ENCODE measurements around the gene CSRNP2.

Gene CSRNP2

DNA sequence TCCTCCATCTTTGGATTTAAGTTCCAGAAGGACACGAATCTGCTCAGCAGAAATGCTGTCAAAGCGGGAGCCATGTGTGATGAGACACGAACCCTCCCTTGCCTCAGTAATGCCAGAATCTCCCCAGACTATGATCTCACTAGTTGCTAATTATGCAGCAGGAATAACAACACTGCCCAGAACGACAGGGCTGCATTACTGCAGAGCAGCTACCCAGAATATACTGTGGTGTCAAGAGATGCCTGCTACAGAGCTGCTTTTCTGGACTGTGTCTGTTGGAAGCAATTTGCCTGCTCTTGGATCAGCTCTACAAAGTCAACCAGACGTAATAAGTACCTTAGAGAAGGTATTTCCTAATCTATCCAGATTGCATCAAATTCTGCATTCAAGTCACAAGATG is 5.5 kb downstream of the CSRNP2 start:
- TF ChIP-seq, protein P1, sequence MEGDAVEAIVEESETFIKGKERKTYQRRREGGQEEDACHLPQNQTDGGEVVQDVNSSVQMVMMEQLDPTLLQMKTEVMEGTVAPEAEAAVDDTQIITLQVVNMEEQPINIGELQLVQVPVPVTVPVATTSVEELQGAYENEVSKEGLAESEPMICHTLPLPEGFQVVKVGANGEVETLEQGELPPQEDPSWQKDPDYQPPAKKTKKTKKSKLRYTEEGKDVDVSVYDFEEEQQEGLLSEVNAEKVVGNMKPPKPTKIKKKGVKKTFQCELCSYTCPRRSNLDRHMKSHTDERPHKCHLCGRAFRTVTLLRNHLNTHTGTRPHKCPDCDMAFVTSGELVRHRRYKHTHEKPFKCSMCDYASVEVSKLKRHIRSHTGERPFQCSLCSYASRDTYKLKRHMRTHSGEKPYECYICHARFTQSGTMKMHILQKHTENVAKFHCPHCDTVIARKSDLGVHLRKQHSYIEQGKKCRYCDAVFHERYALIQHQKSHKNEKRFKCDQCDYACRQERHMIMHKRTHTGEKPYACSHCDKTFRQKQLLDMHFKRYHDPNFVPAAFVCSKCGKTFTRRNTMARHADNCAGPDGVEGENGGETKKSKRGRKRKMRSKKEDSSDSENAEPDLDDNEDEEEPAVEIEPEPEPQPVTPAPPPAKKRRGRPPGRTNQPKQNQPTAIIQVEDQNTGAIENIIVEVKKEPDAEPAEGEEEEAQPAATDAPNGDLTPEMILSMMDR (IDR thresholded peaks at IDR 0.05; ENCODE audit: insufficient read depth, low read depth, low read length, missing control alignments) = no peak
- no peak overlapping the region for H3K4me3 ChIP-seq (ENCODE audit: low read length)
- no peak for DNase-seq (ENCODE audit: low read depth)

DNA sequence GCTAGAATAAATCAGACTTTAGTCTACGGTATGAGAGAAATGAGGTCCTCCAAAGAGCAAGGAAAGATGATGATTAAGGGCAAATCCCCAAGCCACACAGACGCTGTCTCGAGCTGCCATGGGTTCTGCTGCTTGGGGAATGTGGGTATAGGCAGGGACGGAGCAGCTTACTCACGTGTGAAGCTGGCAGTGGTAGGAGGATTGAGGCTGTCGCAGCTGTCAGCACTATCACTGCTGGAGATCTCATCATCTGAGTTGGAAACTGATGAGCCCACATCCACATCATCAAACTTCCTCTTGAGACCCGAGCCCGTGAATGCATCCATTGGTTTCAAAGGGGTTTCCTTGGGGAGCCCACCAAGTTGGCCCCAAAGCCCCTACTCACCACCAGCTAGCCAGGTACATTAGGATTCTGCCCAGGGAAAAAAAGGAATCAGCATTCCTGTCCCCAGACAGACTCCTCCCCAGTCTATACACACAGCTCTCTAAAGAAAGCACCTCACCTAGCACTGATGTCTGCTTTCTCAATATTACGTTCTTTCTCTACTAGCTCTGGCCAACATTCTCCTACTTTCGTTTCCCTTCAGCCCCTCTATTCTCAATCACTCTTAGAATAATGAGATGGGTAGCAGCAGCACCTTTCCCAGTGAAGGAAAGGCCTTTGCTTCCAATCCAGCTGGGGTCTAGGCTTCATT is 7.0 kb downstream of the CSRNP2 start:
- TF ChIP-seq, protein P1 (IDR thresholded peaks at IDR 0.05; ENCODE audit: insufficient read depth, low read depth, low read length, missing control alignments) = no peak
- H3K4me3 ChIP-seq (ENCODE audit: low read length) = no peak overlapping the region
- DNase-seq (ENCODE audit: low read depth) = no peak

DNA sequence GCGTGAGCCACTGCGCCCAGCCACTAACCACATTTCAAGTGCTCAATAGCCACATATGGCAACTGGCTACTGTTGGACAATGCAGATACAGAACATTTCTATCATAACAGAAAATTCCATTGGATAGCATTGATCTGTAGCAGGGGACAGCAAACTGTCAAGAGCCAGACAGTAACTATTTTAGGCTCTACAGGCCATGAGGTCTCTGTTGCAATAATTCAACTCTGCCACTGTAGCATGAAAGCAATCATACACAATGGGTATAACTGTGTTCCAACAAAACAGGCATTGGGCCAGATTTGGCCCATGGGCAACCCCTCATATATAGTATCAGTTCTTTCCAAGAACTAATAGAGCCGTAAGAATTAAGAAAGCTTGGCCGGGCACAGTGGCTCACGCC is 8.0 kb downstream of the CSRNP2 start:
- DNase-seq (ENCODE audit: low read depth) = no peak
- TF ChIP-seq, protein P1 (IDR thresholded peaks at IDR 0.05; ENCODE audit: insufficient read depth, low read depth, low read length, missing control alignments) = no peak
- no peak overlapping the region for H3K4me3 ChIP-seq (ENCODE audit: low read length)

DNA sequence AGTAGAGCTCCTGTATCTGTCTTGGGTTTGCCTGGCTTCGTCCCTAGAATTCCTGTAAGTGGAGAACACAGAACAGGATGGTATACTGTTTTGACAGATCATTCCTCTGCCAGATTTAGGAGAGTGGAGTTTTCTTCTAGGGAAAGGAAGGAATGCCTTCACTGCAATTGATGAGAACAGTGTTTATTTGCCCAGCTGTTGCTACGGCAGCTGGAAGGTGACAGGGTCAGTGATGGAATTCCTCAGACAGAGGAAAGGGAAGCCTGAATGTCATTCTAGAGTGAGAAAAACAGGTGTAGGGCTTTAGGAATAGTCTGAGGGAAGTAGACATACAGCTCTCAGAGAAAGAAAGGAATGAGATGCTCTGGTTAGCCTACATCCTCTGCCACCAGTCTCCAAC is 11.7 kb downstream of the CSRNP2 start:
- no peak for DNase-seq (ENCODE audit: low read depth)
- TF ChIP-seq, protein P1 (IDR thresholded peaks at IDR 0.05; ENCODE audit: insufficient read depth, low read depth, low read length, missing control alignments) = no peak
- H3K4me3 ChIP-seq (ENCODE audit: low read length) = no peak overlapping the region

DNA sequence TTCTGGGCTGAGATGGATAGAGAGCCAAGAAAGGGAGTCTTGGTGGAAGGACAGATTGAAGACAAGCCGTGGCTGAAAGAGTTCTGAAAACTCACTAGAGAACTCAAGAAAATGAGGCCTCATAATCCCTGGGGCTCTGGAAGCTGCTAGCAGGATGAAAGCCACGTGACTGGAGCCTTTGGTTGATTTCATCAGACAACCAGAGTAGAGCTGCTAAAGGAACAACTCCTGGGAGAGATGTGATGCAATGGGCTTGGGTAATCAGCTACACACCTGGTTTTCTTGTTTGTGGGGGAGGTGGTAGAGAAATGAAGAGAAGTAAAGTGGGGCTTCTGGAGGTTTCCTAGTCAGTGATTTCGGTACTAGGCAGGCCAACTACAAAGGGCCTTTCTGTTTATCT is 13.4 kb downstream of the CSRNP2 start:
- TF ChIP-seq, protein P1 (IDR thresholded peaks at IDR 0.05; ENCODE audit: insufficient read depth, low read depth, low read length, missing control alignments) = no peak
- peak; percentile 96 for DNase-seq (ENCODE audit: low read depth)
- H3K4me3 ChIP-seq (ENCODE audit: low read length) = no peak overlapping the region

DNA sequence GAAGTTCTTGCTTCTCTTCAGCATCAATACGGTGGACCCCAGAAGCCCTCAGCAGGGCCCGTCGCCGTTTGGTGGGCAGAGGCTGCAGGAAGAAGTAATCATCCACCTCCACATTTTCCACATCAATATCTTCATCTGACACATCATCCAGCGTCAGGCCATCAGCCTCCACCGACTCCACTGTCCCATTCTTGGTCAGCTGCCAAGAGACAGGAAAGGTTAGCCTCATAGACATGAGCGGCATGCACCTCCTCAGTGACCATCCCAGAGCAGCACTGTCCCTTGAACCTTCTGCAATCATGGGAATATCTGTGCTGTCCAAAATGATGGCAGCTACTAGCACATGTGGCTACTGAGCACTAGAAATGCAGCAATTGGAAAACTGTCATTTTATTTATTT is 15.6 kb downstream of the CSRNP2 start:
- TF ChIP-seq, protein P1 (IDR thresholded peaks at IDR 0.05; ENCODE audit: insufficient read depth, low read depth, low read length, missing control alignments) = no peak
- no peak overlapping the region for H3K4me3 ChIP-seq (ENCODE audit: low read length)
- DNase-seq (ENCODE audit: low read depth) = no peak

DNA sequence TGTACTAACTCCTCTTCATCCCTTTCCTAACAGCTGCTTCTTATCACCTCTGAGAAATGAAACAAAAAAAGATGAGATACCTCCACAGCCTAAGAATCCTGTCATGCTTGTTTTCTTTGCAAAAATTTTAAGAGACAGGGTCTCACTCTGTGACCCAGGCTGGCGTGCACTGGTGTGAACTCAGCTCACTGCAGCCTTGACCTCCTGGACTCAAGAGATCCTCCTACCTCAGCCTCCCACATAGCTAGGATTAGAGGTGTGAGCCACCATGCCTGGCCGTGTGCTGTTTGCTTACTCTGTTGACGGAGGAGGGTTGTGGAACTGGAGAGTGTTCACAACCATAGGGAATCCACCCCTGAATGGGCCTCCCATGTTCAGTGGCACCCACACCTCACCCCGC is 16.2 kb downstream of the CSRNP2 start:
- TF ChIP-seq, protein P1 (IDR thresholded peaks at IDR 0.05; ENCODE audit: insufficient read depth, low read depth, low read length, missing control alignments) = no peak
- no peak for DNase-seq (ENCODE audit: low read depth)
- H3K4me3 ChIP-seq (ENCODE audit: low read length) = no peak overlapping the region
